Spinal cord (tissue), 10 donors: ENCODE data around the gene PRSS3. TPM values are rescaled to one million over a fixed set of nuclear protein-coding genes. Genes with fewer than 3 reads are reported as not detected.
"Not testable (repeated sequence)": the region's sequence is repeated elsewhere in the genome, so short reads cannot be mapped to it uniquely, and the experiment has no call there.

Experiments
- DNase-seq, 6 donors: peaks; one replicate each; pipeline versions ENCODE4 v3.0.0 to v3.0.0-alpha.2; 2013 to 2015; ENCODE audit warnings: low spot score in 6 of 6, low read depth in 4 of 6
- H3K27ac ChIP-seq: one replicate; pipeline ENCODE4 v1.5.1; 2013; ENCODE audit warnings: low read depth, low read length, control low read depth
- H3K27me3 ChIP-seq: one replicate; pipeline ENCODE4 v1.6.1; 2013; ENCODE audit warnings: low read length; ENCODE audit not compliant: control insufficient read depth, insufficient read depth
- H3K36me3 ChIP-seq: one replicate; pipeline ENCODE4 v1.6.1; 2013; ENCODE audit warnings: low read length; ENCODE audit not compliant: control insufficient read depth, insufficient read depth
- H3K4me1 ChIP-seq: one replicate; pipeline ENCODE4 v1.6.1; 2013; ENCODE audit warnings: low read length; ENCODE audit not compliant: control insufficient read depth, insufficient read depth
- H3K4me3 ChIP-seq: one replicate; pipeline ENCODE4 v1.5.1; 2013; ENCODE audit warnings: low read depth, low read length, control low read depth
- H3K9me3 ChIP-seq: one replicate; pipeline ENCODE4 v1.6.1; 2013; ENCODE audit warnings: low read length; ENCODE audit not compliant: control insufficient read depth, insufficient read depth
- WGBS: methylation state at CpG from one replicate; pipeline ENCODE4 v1.1.5; 2013; ENCODE audit warnings: missing lambda C conversion rate; ENCODE audit not compliant: insufficient coverage; 5-methylcytosine and 5-hydroxymethylcytosine counted together
- polyA plus RNA-seq, 2 donors: library from polyadenylated mRNA; unstranded; fragments of 120-200 nt; gene quantifications; one replicate each; pipeline ENCODE4 v1.2.1, GENCODE V29; 2013; ENCODE audit not compliant: insufficient read length in 2 of 2
- total RNA-seq, 2 donors: library from RNA; depleted of rRNA in 1 of 2; stranded (reverse); fragments of 120-200 nt in 1 of 2; fragments of >200 nt in 1 of 2; gene quantifications; one replicate each; pipeline versions ENCODE4 v1.2.3 to v1.2.4, GENCODE V29; 2013 to 2014
- donor health status: healthy.

The PRSS3 gene
- total and polyA plus RNA-seq, 4 donors, result 3.0 to 20.1 (median 14.1) TPM

- 95% methylated on average over 7 of the region's 11 CpGs for WGBS
- not testable (repeated sequence) for H3K4me3 ChIP-seq, H3K27me3 ChIP-seq, H3K9me3 ChIP-seq, DNase-seq, H3K27ac ChIP-seq, H3K4me1 ChIP-seq
- peaks cover 12% of the 10 kb centered on the region for H3K36me3 ChIP-seq
Observed at GRCh38 chr9:33827285-33827684, 31.9 kb downstream of the PRSS3 start.

GRCh38 chr9:33829641-33830230 lies 34.4 kb downstream of the PRSS3 start:
- H3K36me3 ChIP-seq, H3K27ac ChIP-seq, H3K9me3 ChIP-seq, DNase-seq, H3K4me1 ChIP-seq, H3K4me3 ChIP-seq, H3K27me3 ChIP-seq: not testable (repeated sequence)
- WGBS, result 100% methylated on average over 6 of the region's 17 CpGs

- no peak overlapping the region for H3K27ac ChIP-seq
- no peak for DNase-seq
- no peak overlapping the region for H3K4me3 ChIP-seq
- WGBS, result 86% methylated on average over 3 of the region's 11 CpGs
- H3K9me3 ChIP-seq, result no peaks in the 10 kb centered on the region
- no peaks in the 10 kb centered on the region for H3K27me3 ChIP-seq
- no peaks in the 10 kb centered on the region for H3K4me1 ChIP-seq
- no peaks in the 10 kb centered on the region for H3K36me3 ChIP-seq
Observed at GRCh38 chr9:33835625-33836260, 40.4 kb downstream of the PRSS3 start.

- not testable (repeated sequence) for H3K27ac ChIP-seq, DNase-seq, H3K9me3 ChIP-seq, H3K4me3 ChIP-seq, H3K27me3 ChIP-seq, H3K36me3 ChIP-seq, H3K4me1 ChIP-seq
- 67% methylated on average over 2 of the region's 2 CpGs for WGBS
Observed at GRCh38 chr9:33836261-33836660, 40.9 kb downstream of the PRSS3 start.

GRCh38 chr9:33837138-33837537 lies 41.8 kb downstream of the PRSS3 start:
- no peak for DNase-seq
- whole genome bisulfite sequencing, result 86% methylated on average over 3 of the region's 4 CpGs
- Histone ChIP-seq H3K9me3 (no peaks in the 10 kb centered on the region), H3K4me3 (no peak overlapping the region), H3K27ac (no peak overlapping the region), H3K36me3 (no peaks in the 10 kb centered on the region), H3K27me3 (no peaks in the 10 kb centered on the region), H3K4me1 (no peaks in the 10 kb centered on the region)

- Histone ChIP-seq H3K4me3 (no peak overlapping the region), H3K27me3 (no peaks in the 10 kb centered on the region), H3K9me3 (no peaks in the 10 kb centered on the region), H3K4me1 (peaks cover 8% of the 10 kb centered on the region), H3K36me3 (no peaks in the 10 kb centered on the region), H3K27ac (no peak overlapping the region)
- WGBS, result 57% methylated on average over 1 of the region's 2 CpGs
- no peak for DNase-seq
Observed at GRCh38 chr9:33840381-33840780, 45.0 kb downstream of the PRSS3 start.

GRCh38 chr9:33843312-33843961 lies 48.1 kb downstream of the PRSS3 start:
- Histone ChIP-seq H3K27me3 (no peaks in the 10 kb centered on the region), H3K4me3 (no peak overlapping the region), H3K36me3 (no peaks in the 10 kb centered on the region), H3K27ac (no peak overlapping the region), H3K9me3 (no peaks in the 10 kb centered on the region), H3K4me1 (peaks cover 12% of the 10 kb centered on the region)
- 100% methylated on average over 2 of the region's 5 CpGs for WGBS
- no peak for DNase-seq

- no CpG with 5 or more reads among the region's 4 CpGs for WGBS
- no peaks in the 10 kb centered on the region for H3K9me3 ChIP-seq
- no peak overlapping the region for H3K4me3 ChIP-seq
- H3K36me3 ChIP-seq, result no peaks in the 10 kb centered on the region
- no peak overlapping the region for H3K27ac ChIP-seq
- no peaks in the 10 kb centered on the region for H3K27me3 ChIP-seq
- no peak for DNase-seq
- peaks cover 12% of the 10 kb centered on the region for H3K4me1 ChIP-seq
Observed at GRCh38 chr9:33846231-33846630, 50.9 kb downstream of the PRSS3 start.

- not testable (repeated sequence) for H3K27ac ChIP-seq, DNase-seq, H3K36me3 ChIP-seq, H3K9me3 ChIP-seq, H3K27me3 ChIP-seq, H3K4me3 ChIP-seq
- H3K4me1 ChIP-seq, result peaks cover 14% of the 10 kb centered on the region
- 100% methylated on average over 1 of the region's 3 CpGs for WGBS
Observed at GRCh38 chr9:33847894-33848205, 52.5 kb downstream of the PRSS3 start.
